Endothelial cell of umbilical vein (primary cell): Measurements from ENCODE around the gene SPINDOC. TPM values are rescaled to one million over a fixed set of nuclear protein-coding genes. Genes with fewer than 3 reads are reported as not detected.

Source experiments
- BruUV-seq: library from RNA; stranded (reverse); fragments of 400-500 nt; replicated peaks from 2 replicates; lab custom pipeline; 2021; lab: Mats Ljungman, UMichigan
- CTCF ChIA-PET: fragments of 300-600, 350-600 bp; sonication (Branson Sonifier 250); formaldehyde crosslinking; loops from one replicate; lab custom pipeline; 2021; ENCODE audit warnings: antibody characterized with exemption, inconsistent platforms; lab: Charles Lee
- POLR2A ChIA-PET: fragments of 300-600, 350-600 bp; sonication (Branson Sonifier 250); formaldehyde crosslinking; loops from one replicate; lab custom pipeline; 2021; ENCODE audit warnings: antibody characterized with exemption, inconsistent platforms; lab: Charles Lee
- DNase-seq: peaks from one replicate; pipeline ENCODE4 v3.0.0-alpha.2; 2011; ENCODE audit warnings: low read depth, low spot score
- FAIRE-seq: peaks from 2 replicates; lab custom pipeline; 2011; peaks lifted over from hg19 to GRCh38; lab: Jason Lieb, UNC
- H2AFZ ChIP-seq: 2 replicates; pipeline ENCODE4 v1.6.0; 2012; ENCODE audit warnings: low read depth, low read length, control low read depth, inconsistent platforms
- H3K27ac ChIP-seq: 2 replicates; pipeline ENCODE4 v1.5.1; 2011; ENCODE audit warnings: low read depth, mild to moderate bottlenecking, control low read depth, low read length, moderate library complexity; ENCODE audit not compliant: insufficient read depth
- H3K27me3 ChIP-seq, 2 experiments: 2 replicates each; pipeline versions ENCODE4 v1.6.0 to v1.6.1; 2011; ENCODE audit warnings: low read length in 2 of 2, mixed read lengths in 1 of 2; ENCODE audit not compliant: control insufficient read depth in 2 of 2, insufficient read depth in 2 of 2
- H3K36me3 ChIP-seq, 2 experiments: 2 replicates in 1 of 2; 3 replicates in 1 of 2; pipeline ENCODE4 v1.5.1; 2011; ENCODE audit warnings: low read length in 2 of 2, mild to moderate bottlenecking in 1 of 2, moderate library complexity in 1 of 2; ENCODE audit not compliant: control insufficient read depth in 2 of 2, insufficient read depth in 2 of 2; ENCODE audit errors: extremely low read depth in 1 of 2
- H3K4me1 ChIP-seq: 3 replicates; pipeline ENCODE4 v1.5.1; 2011; ENCODE audit warnings: mild to moderate bottlenecking, low read length; ENCODE audit not compliant: control insufficient read depth, insufficient read depth; ENCODE audit errors: extremely low read depth
- H3K4me2 ChIP-seq: 2 replicates; pipeline ENCODE4 v1.6.1; 2011; ENCODE audit warnings: low read length, control low read depth, mixed read lengths; ENCODE audit not compliant: insufficient read depth
- H3K4me3 ChIP-seq, 3 experiments: fragments of 200-600 bp in 1 of 3; sonication (generic), shearing (Covaris generic) in 1 of 3; replicated peaks in 1 of 3; 2 replicates each; pipeline ENCODE4 v1.5.1; 2011 to 2016; ENCODE audit warnings: control low read depth in 3 of 3, low read length in 3 of 3, mild to moderate bottlenecking in 2 of 3, inconsistent platforms in 1 of 3, low read depth in 1 of 3, moderate library complexity in 1 of 3; ENCODE audit not compliant: insufficient read depth in 1 of 3
- H3K79me2 ChIP-seq: 2 replicates; pipeline ENCODE4 v1.6.0; 2012; ENCODE audit warnings: low read length, inconsistent platforms; ENCODE audit not compliant: control insufficient read depth, insufficient read depth
- H3K9ac ChIP-seq: replicated peaks from 2 replicates; pipeline ENCODE3; 2011; ENCODE audit warnings: low read length, control low read depth; ENCODE audit not compliant: insufficient read depth; ENCODE audit errors: extremely low read depth
- H3K9me1 ChIP-seq: replicated peaks from 3 replicates; pipeline ENCODE4 v1.6.0; 2011; ENCODE audit warnings: mild to moderate bottlenecking, low read length; ENCODE audit not compliant: control insufficient read depth, insufficient read depth; ENCODE audit errors: extremely low read depth
- H3K9me3 ChIP-seq: replicated peaks from 2 replicates; pipeline ENCODE4 v1.5.1; 2012; ENCODE audit warnings: low read length, inconsistent platforms; ENCODE audit not compliant: control insufficient read depth, insufficient read depth
- H4K20me1 ChIP-seq: replicated peaks from 2 replicates; pipeline ENCODE3; 2011; ENCODE audit warnings: mild to moderate bottlenecking, low read length; ENCODE audit not compliant: control insufficient read depth, insufficient read depth; ENCODE audit errors: extremely low read depth
- EZH2 ChIP-seq: IDR thresholded peaks from 2 replicates; pipeline ENCODE4 v1.6.1; 2012; ENCODE audit warnings: borderline replicate concordance, low read depth, mild to moderate bottlenecking, moderate library complexity, low read length, inconsistent platforms; ENCODE audit not compliant: severe bottlenecking
- FOS ChIP-seq: IDR thresholded peaks from 2 replicates; pipeline ENCODE4 v1.6.1; 2011; ENCODE audit warnings: mild to moderate bottlenecking, low read length, moderate library complexity, borderline replicate concordance; ENCODE audit not compliant: insufficient read depth
- GATA2 ChIP-seq: IDR thresholded peaks from 2 replicates; pipeline ENCODE4 v1.7.0; 2011; ENCODE audit warnings: low read depth, mild to moderate bottlenecking, moderate library complexity, mixed read lengths, low read length; ENCODE audit not compliant: insufficient read length, insufficient read depth
- JUN ChIP-seq: IDR thresholded peaks from 2 replicates; pipeline ENCODE4 v1.6.1; 2011; ENCODE audit warnings: borderline replicate concordance, low read depth; ENCODE audit not compliant: insufficient read length, insufficient read depth
- MAX ChIP-seq: IDR thresholded peaks from 2 replicates; pipeline ENCODE4 v1.6.1; 2011; ENCODE audit not compliant: insufficient read depth, insufficient read length
- MYC ChIP-seq: IDR thresholded peaks from one replicate; pipeline ENCODE4 v1.6.1; 2011; ENCODE audit warnings: mild to moderate bottlenecking, low read depth, low read length
- POLR2A ChIP-seq: IDR thresholded peaks from 2 replicates; pipeline ENCODE4 v1.6.1; 2012; ENCODE audit warnings: low read depth, mild to moderate bottlenecking, control low read depth, low read length
- POLR2AphosphoS5 ChIP-seq: IDR thresholded peaks from 2 replicates; pipeline ENCODE4 v1.6.1; 2012; ENCODE audit warnings: low read depth, mild to moderate bottlenecking, control low read depth, low read length, moderate library complexity; ENCODE audit not compliant: insufficient read depth
- dilution Hi-C: fragments of 300-500 bp; cut with MboI; formaldehyde crosslinking; loops from one replicate; pipeline ENCODE4 v1.15.0; 2019; ENCODE audit warnings: low sequenced_read_pairs; ENCODE audit not compliant: extremely low pct_ligation_motif_present
- intact Hi-C: fragments of 100-400 bp; cut with micrococcal nuclease; formaldehyde crosslinking; loops from one replicate; pipeline ENCODE4 v1.10.0; 2022
- polyA plus RNA-seq, 4 experiments: library from polyadenylated mRNA; depleted of rRNA in 3 of 4; stranded (reverse) in 3 of 4; unstranded in 1 of 4; fragments of >200 nt; gene quantifications; 2 replicates each; pipeline versions ENCODE4 v1.2.1 to v1.2.3, GENCODE V29; 2011 to 2012; ENCODE audit warnings: missing spikeins in 1 of 4
- total RNA-seq: library from RNA; stranded (reverse); gene quantifications from 2 replicates; pipeline ENCODE4 v1.2.3, GENCODE V29; 2021

The SPINDOC gene
- total and polyA plus RNA-seq, 2 donors (not counting 3 experiments of a cell fraction or from before 2014, with no cell fraction given), result 29.4 to 54.5 TPM

GRCh38 chr11:63869171-63869591 lies 55.9 kb downstream of the SPINDOC start:
- no peak overlapping the region for H3K9ac ChIP-seq
- ChIA-PET CTCF (no interaction called here), POLR2A (interaction anchor here (0.8 kb wide), 1 partner anchor 1037 kb away, joined by 3 read pairs; no protein-coding TSS in a partner anchor)
- H3K4me2 ChIP-seq, result no peak overlapping the region
- H3K27me3 ChIP-seq, result no peaks in the 10 kb centered on the region
- H3K9me3 ChIP-seq, result no peaks in the 10 kb centered on the region
- no peak for TF ChIP-seq MAX
- no peak for TF ChIP-seq JUN
- TF ChIP-seq EZH2, result no peak
- no peak for TF ChIP-seq FOS
- no peak for TF ChIP-seq POLR2A
- TF ChIP-seq POLR2AphosphoS5, result no peak
- no peak for TF ChIP-seq MYC
- TF ChIP-seq GATA2, result no peak
- no peak for FAIRE-seq
- H3K9me1 ChIP-seq, result no peaks in the 10 kb centered on the region
- no peak for DNase-seq
- dilution Hi-C loops, result no loop called here
- H3K4me3 ChIP-seq, result no peak overlapping the region
- BruUV-seq, result no TSS peak
- intact Hi-C loops, result no loop called here
- peaks cover 0 to 2% of the 10 kb centered on the region in 2 experiments for H3K36me3 ChIP-seq
- no peak overlapping the region for H2AFZ ChIP-seq
- H3K4me1 ChIP-seq, result peaks cover 17% of the 10 kb centered on the region
- no peak overlapping the region for H3K27ac ChIP-seq
- H4K20me1 ChIP-seq, result no peaks in the 10 kb centered on the region
- peaks cover 68% of the 10 kb centered on the region for H3K79me2 ChIP-seq

- H3K79me2 ChIP-seq, result peaks cover 71% of the 10 kb centered on the region
- H3K4me3 ChIP-seq, result no peak overlapping the region
- H3K27ac ChIP-seq, result no peak overlapping the region
- ChIA-PET POLR2A (interaction anchor here (0.8 kb wide), 1 partner anchor 1037 kb away, joined by 3 read pairs; no protein-coding TSS in a partner anchor), CTCF (no interaction called here)
- H3K9ac ChIP-seq, result no peak overlapping the region
- FAIRE-seq (no peak), DNase-seq (no peak)
- no peak overlapping the region for H3K4me2 ChIP-seq
- H3K27me3 ChIP-seq, result no peaks in the 10 kb centered on the region
- TF ChIP-seq JUN (no peak), EZH2 (no peak)
- intact Hi-C loops (no loop called here), dilution Hi-C loops (no loop called here)
- H3K9me1 ChIP-seq, result no peaks in the 10 kb centered on the region
- no peaks in the 10 kb centered on the region for H4K20me1 ChIP-seq
- H2AFZ ChIP-seq, result no peak overlapping the region
- BruUV-seq, result no TSS peak
- H3K9me3 ChIP-seq, result no peaks in the 10 kb centered on the region
- H3K4me1 ChIP-seq, result peaks cover 17% of the 10 kb centered on the region
- peaks cover 0 to 2% of the 10 kb centered on the region in 2 experiments for H3K36me3 ChIP-seq
Measured at GRCh38 chr11:63869683-63870082, 56.4 kb downstream of the SPINDOC start.
